Osteoblast (primary cell): ENCODE results near the gene SOX8. TPM values are rescaled to one million over a fixed set of nuclear protein-coding genes. Genes with fewer than 3 reads are reported as not detected.

Experiments used
- DNase-seq: peaks from one replicate; pipeline ENCODE4 v3.0.0; 2011; ENCODE audit warnings: low spot score, mixed read lengths; ENCODE audit not compliant: insufficient read length; ENCODE audit errors: missing footprints
- H2AFZ ChIP-seq: 2 replicates; pipeline ENCODE4 v1.6.0; 2011; ENCODE audit warnings: mild to moderate bottlenecking, low read length
- H3K27ac ChIP-seq: 2 replicates; pipeline ENCODE4 v1.5.1; 2011; ENCODE audit warnings: mild to moderate bottlenecking, low read depth, low read length, moderate library complexity
- H3K27me3 ChIP-seq: 2 replicates; pipeline ENCODE4 v1.6.0; 2012; ENCODE audit warnings: mild to moderate bottlenecking, control low read depth, inconsistent platforms, low read length, moderate library complexity; ENCODE audit not compliant: insufficient read depth
- H3K36me3 ChIP-seq: 2 replicates; pipeline ENCODE4 v1.5.1; 2011; ENCODE audit warnings: mild to moderate bottlenecking, low read length, control low read depth, moderate library complexity; ENCODE audit not compliant: insufficient read depth
- H3K4me1 ChIP-seq: 2 replicates; pipeline ENCODE4 v1.5.1; 2011; ENCODE audit warnings: mild to moderate bottlenecking, low read length, control low read depth, moderate library complexity; ENCODE audit not compliant: insufficient read depth
- H3K4me2 ChIP-seq: 2 replicates; pipeline ENCODE4 v1.6.0; 2011; ENCODE audit warnings: mild to moderate bottlenecking, low read length; ENCODE audit not compliant: insufficient read depth
- H3K4me3 ChIP-seq: fragments of 200-600 bp; sonication (generic); 3 replicates; pipeline ENCODE4 v1.5.1; 2012; ENCODE audit warnings: mild to moderate bottlenecking, low read length, inconsistent platforms; ENCODE audit not compliant: insufficient read depth
- H3K79me2 ChIP-seq: 2 replicates; pipeline ENCODE4 v1.6.0; 2012; ENCODE audit warnings: mild to moderate bottlenecking, low read length, control low read depth, inconsistent platforms; ENCODE audit not compliant: insufficient read depth
- H3K9me3 ChIP-seq: 2 replicates; pipeline ENCODE4 v1.5.1; 2011; ENCODE audit warnings: low read depth, low read length, control low read depth
- H4K20me1 ChIP-seq: 2 replicates; pipeline ENCODE4 v1.6.0; 2012; ENCODE audit warnings: mild to moderate bottlenecking, low read length, control low read depth; ENCODE audit not compliant: insufficient read depth
- total RNA-seq: library from RNA; depleted of rRNA; stranded (reverse); fragments of >200 nt; gene quantifications from 2 replicates; pipeline ENCODE4 v1.2.3, GENCODE V29; 2012
- TF ChIP-seq, protein P1 (sequence below): IDR thresholded peaks from 2 replicates; pipeline ENCODE4 v1.5.1; 2011; ENCODE audit warnings: mild to moderate bottlenecking, low read depth, low read length, moderate library complexity; ENCODE audit errors: extremely low read depth

The SOX8 gene
- total RNA-seq, 1 donor = not detected

DNA sequence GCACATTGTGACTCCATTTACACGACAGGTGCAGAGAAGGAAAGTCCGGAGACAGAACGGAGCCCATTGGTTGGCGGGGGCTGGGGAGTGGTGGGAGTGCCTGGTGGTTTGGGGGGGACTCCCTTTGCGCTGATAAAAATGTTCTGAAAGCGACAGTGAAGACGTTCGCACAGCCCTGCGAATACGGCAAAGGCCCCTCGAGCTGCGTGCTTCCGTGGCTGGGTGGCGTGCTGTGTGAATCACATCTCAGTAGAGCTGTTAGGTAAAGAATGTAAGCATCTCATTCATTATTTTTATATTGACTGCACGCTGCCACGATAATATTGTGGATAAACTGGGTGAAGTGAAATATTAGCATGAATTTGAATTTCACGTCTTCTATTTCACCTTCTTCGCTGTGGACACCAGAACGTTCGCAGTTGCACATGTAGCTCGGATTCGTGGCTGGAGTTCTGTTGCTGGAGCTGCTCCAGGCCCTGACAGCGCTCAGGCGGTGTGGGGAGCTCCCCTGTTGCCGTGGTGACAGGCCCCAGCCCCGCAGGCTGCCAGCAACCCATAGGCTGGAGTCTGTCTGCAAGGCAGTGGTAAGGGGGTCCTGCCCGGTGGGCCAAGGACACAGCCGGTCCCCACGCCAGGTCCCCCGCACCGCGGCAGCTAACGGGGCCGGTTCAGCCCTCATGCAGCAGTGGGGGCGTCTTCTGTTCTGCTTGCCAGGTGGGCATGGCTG is 44.6 kb downstream of the SOX8 start:
- Histone ChIP-seq H3K4me1 (no peaks in the 10 kb centered on the region), H4K20me1 (no peaks in the 10 kb centered on the region), H3K4me2 (no peak overlapping the region), H3K4me3 (no peak overlapping the region), H3K79me2 (no peaks in the 10 kb centered on the region), H3K27me3 (peaks cover 21% of the 10 kb centered on the region), H3K9me3 (no peaks in the 10 kb centered on the region), H2AFZ (no peak overlapping the region), H3K27ac (no peak overlapping the region), H3K36me3 (no peaks in the 10 kb centered on the region)
- TF ChIP-seq, protein P1, sequence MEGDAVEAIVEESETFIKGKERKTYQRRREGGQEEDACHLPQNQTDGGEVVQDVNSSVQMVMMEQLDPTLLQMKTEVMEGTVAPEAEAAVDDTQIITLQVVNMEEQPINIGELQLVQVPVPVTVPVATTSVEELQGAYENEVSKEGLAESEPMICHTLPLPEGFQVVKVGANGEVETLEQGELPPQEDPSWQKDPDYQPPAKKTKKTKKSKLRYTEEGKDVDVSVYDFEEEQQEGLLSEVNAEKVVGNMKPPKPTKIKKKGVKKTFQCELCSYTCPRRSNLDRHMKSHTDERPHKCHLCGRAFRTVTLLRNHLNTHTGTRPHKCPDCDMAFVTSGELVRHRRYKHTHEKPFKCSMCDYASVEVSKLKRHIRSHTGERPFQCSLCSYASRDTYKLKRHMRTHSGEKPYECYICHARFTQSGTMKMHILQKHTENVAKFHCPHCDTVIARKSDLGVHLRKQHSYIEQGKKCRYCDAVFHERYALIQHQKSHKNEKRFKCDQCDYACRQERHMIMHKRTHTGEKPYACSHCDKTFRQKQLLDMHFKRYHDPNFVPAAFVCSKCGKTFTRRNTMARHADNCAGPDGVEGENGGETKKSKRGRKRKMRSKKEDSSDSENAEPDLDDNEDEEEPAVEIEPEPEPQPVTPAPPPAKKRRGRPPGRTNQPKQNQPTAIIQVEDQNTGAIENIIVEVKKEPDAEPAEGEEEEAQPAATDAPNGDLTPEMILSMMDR = no peak
- no peak for DNase-seq

- DNase-seq = peak; percentile 96
- H3K4me3 ChIP-seq = no peak overlapping the region
- TF ChIP-seq, protein P1 = no peak
- H3K4me2 ChIP-seq = no peak overlapping the region
- H3K27ac ChIP-seq = no peak overlapping the region
- H3K27me3 ChIP-seq = peaks cover 21% of the 10 kb centered on the region
- no peak overlapping the region for H2AFZ ChIP-seq
- H3K9me3 ChIP-seq = no peaks in the 10 kb centered on the region
- H3K79me2 ChIP-seq = no peaks in the 10 kb centered on the region
- H4K20me1 ChIP-seq = no peaks in the 10 kb centered on the region
- H3K36me3 ChIP-seq = no peaks in the 10 kb centered on the region
- H3K4me1 ChIP-seq = no peaks in the 10 kb centered on the region
Measured at GRCh38 chr16:1026784-1027500, 45.4 kb downstream of the SOX8 start.

- no peaks in the 10 kb centered on the region for H3K9me3 ChIP-seq
- no peaks in the 10 kb centered on the region for H4K20me1 ChIP-seq
- H2AFZ ChIP-seq = no peak overlapping the region
- no peaks in the 10 kb centered on the region for H3K36me3 ChIP-seq
- H3K27me3 ChIP-seq = peaks cover 21% of the 10 kb centered on the region
- H3K27ac ChIP-seq = no peak overlapping the region
- TF ChIP-seq, protein P1 = no peak
- no peak overlapping the region for H3K4me3 ChIP-seq
- H3K4me2 ChIP-seq = no peak overlapping the region
- H3K4me1 ChIP-seq = no peaks in the 10 kb centered on the region
- H3K79me2 ChIP-seq = no peaks in the 10 kb centered on the region
- DNase-seq = no peak
Measured at GRCh38 chr16:1027501-1027815, 45.9 kb downstream of the SOX8 start.

- no peak overlapping the region for H3K27ac ChIP-seq
- TF ChIP-seq, protein P1 = no peak
- no peaks in the 10 kb centered on the region for H3K79me2 ChIP-seq
- no peak overlapping the region for H3K4me3 ChIP-seq
- H3K9me3 ChIP-seq = no peaks in the 10 kb centered on the region
- peaks cover 21% of the 10 kb centered on the region for H3K27me3 ChIP-seq
- no peaks in the 10 kb centered on the region for H3K36me3 ChIP-seq
- no peak for DNase-seq
- no peak overlapping the region for H3K4me2 ChIP-seq
- H2AFZ ChIP-seq = no peak overlapping the region
- H3K4me1 ChIP-seq = no peaks in the 10 kb centered on the region
- H4K20me1 ChIP-seq = no peaks in the 10 kb centered on the region
Measured at GRCh38 chr16:1028056-1028455, 46.5 kb downstream of the SOX8 start.
